Loucy (cell line): ENCODE measurements around the gene ZMYM1.

ENCODE experiments used
- H2AFZ ChIP-seq: fragments of 200-600 bp; sonication (generic); 2 replicates; pipeline ENCODE4 v1.6.0; 2016; ENCODE audit warnings: antibody characterized with exemption, mild to moderate bottlenecking, low read length, moderate library complexity
- H3F3A ChIP-seq: fragments of 200-600 bp; 2 replicates; pipeline ENCODE4 v1.6.0; 2016; ENCODE audit warnings: antibody characterized with exemption, low read depth, mild to moderate bottlenecking
- H3K27me3 ChIP-seq: fragments of 200-600 bp; sonication (generic); 2 replicates; pipeline ENCODE4 v1.6.1; 2014; ENCODE audit warnings: low read length, mild to moderate bottlenecking; ENCODE audit not compliant: insufficient read depth, poor library complexity, severe bottlenecking
- H3K36me3 ChIP-seq: fragments of 200-600 bp; sonication (generic); 2 replicates; pipeline ENCODE4 v1.6.1; 2016; ENCODE audit warnings: low read length; ENCODE audit not compliant: insufficient read depth
- H3K4me1 ChIP-seq: fragments of 200-600 bp; sonication (generic); 2 replicates; pipeline ENCODE4 v1.5.1; 2014; ENCODE audit warnings: low read length, mild to moderate bottlenecking; ENCODE audit not compliant: insufficient read depth, poor library complexity, severe bottlenecking
- H3K4me2 ChIP-seq: fragments of 200-600 bp; sonication (generic); 2 replicates; pipeline ENCODE4 v1.6.0; 2014; ENCODE audit warnings: antibody characterized with exemption, low read length, low read depth, mild to moderate bottlenecking; ENCODE audit not compliant: poor library complexity, severe bottlenecking
- H3K4me3 ChIP-seq: fragments of 200-600 bp; sonication (generic); 2 replicates; pipeline ENCODE4 v1.5.1; 2014; ENCODE audit warnings: low read length, mild to moderate bottlenecking, mixed read lengths; ENCODE audit not compliant: poor library complexity, severe bottlenecking
- H3K79me2 ChIP-seq: fragments of 200-600 bp; sonication (generic); 2 replicates; pipeline ENCODE4 v1.6.1; 2014; ENCODE audit warnings: low read length; ENCODE audit not compliant: insufficient read depth
- H3K9ac ChIP-seq: fragments of 200-600 bp; sonication (generic); 2 replicates; pipeline ENCODE4 v1.6.0; 2014; ENCODE audit warnings: mild to moderate bottlenecking, low read depth, low read length, moderate library complexity; ENCODE audit not compliant: poor library complexity, severe bottlenecking
- H3K9me2 ChIP-seq: fragments of 200-600 bp; sonication (generic); replicated peaks from 2 replicates; pipeline ENCODE4 v1.6.1; 2016; ENCODE audit warnings: low read depth, low read length, mixed read lengths
- H3K9me3 ChIP-seq: fragments of 200-600 bp; sonication (generic); 2 replicates; pipeline ENCODE4 v1.6.1; 2014; ENCODE audit warnings: mild to moderate bottlenecking, antibody characterized with exemption, low read length, low read depth; ENCODE audit not compliant: insufficient read depth
- H4K20me1 ChIP-seq: fragments of 200-600 bp; sonication (generic); 2 replicates; pipeline ENCODE4 v1.6.0; 2014; ENCODE audit warnings: antibody characterized with exemption, low read length, mild to moderate bottlenecking; ENCODE audit not compliant: insufficient read depth, poor library complexity, severe bottlenecking
- CTCF ChIP-seq: fragments of 200-600 bp; sonication (generic); conservative IDR thresholded peaks from 2 replicates; pipeline ENCODE4 v1.5.1; 2014; ENCODE audit warnings: mild to moderate bottlenecking, antibody characterized with exemption, low read length
- EZH2phosphoT487 ChIP-seq: fragments of 200-600 bp; IDR thresholded peaks from 2 replicates; pipeline ENCODE4 v1.6.1; 2018; ENCODE audit warnings: antibody characterized with exemption, mild to moderate bottlenecking, moderate library complexity, borderline replicate concordance

Gene ZMYM1

GRCh38 chr1:35058988-35059387 lies 20.2 kb upstream of the ZMYM1 start:
- Histone ChIP-seq H3K9me2 (no peaks in the 10 kb centered on the region), H3K27me3 (no peaks in the 10 kb centered on the region), H3F3A (no peaks in the 10 kb centered on the region), H3K36me3 (no peaks in the 10 kb centered on the region), H3K9me3 (peaks cover 3% of the 10 kb centered on the region; the same call in 1 of the 2 replicates), H3K4me1 (peaks cover 16% of the 10 kb centered on the region), H3K4me3 (no peak overlapping the region), H4K20me1 (no peaks in the 10 kb centered on the region), H3K9ac (no peak overlapping the region), H3K4me2 (no peak overlapping the region), H3K79me2 (no peaks in the 10 kb centered on the region), H2AFZ (no peak overlapping the region)
- TF ChIP-seq EZH2phosphoT487 (no peak), CTCF (no peak)

- no peaks in the 10 kb centered on the region for H3K36me3 ChIP-seq
- no peak for TF ChIP-seq CTCF
- no peak for TF ChIP-seq EZH2phosphoT487
- no peaks in the 10 kb centered on the region for H4K20me1 ChIP-seq
- 0 out of 2 replicates have a peak overlapping the region, but pooled peaks have one; percentile 50 for H2AFZ ChIP-seq
- no peak overlapping the region for H3K9ac ChIP-seq
- no peaks in the 10 kb centered on the region for H3K79me2 ChIP-seq
- peaks cover 3% of the 10 kb centered on the region; the same call in 1 of the 2 replicates for H3K9me3 ChIP-seq
- no peak overlapping the region for H3K4me3 ChIP-seq
- no peaks in the 10 kb centered on the region for H3K27me3 ChIP-seq
- no peaks in the 10 kb centered on the region for H3F3A ChIP-seq
- H3K4me2 ChIP-seq = no peak overlapping the region
- H3K9me2 ChIP-seq = no peaks in the 10 kb centered on the region
- H3K4me1 ChIP-seq = peaks cover 16% of the 10 kb centered on the region
Observed at GRCh38 chr1:35062518-35063196, 16.5 kb upstream of the ZMYM1 start.

GRCh38 chr1:35064265-35064664 lies 14.9 kb upstream of the ZMYM1 start:
- Histone ChIP-seq H3K4me1 (peaks cover 16% of the 10 kb centered on the region), H3K27me3 (no peaks in the 10 kb centered on the region)
- TF ChIP-seq CTCF (no peak), EZH2phosphoT487 (no peak)

More at GRCh38 chr1:35064265-35064664, 14.9 kb upstream of the ZMYM1 start:
- Histone ChIP-seq H3K9me2 (no peaks in the 10 kb centered on the region), H3K36me3 (no peaks in the 10 kb centered on the region), H3K79me2 (no peaks in the 10 kb centered on the region), H3K9ac (no peak overlapping the region), H4K20me1 (no peaks in the 10 kb centered on the region), H3K4me2 (no peak overlapping the region), H3K4me3 (no peak overlapping the region), H3F3A (no peaks in the 10 kb centered on the region), H3K9me3 (no peaks in the 10 kb centered on the region), H2AFZ (no peak overlapping the region)
